Measurements from ENCODE around the gene SRL.

DNA sequence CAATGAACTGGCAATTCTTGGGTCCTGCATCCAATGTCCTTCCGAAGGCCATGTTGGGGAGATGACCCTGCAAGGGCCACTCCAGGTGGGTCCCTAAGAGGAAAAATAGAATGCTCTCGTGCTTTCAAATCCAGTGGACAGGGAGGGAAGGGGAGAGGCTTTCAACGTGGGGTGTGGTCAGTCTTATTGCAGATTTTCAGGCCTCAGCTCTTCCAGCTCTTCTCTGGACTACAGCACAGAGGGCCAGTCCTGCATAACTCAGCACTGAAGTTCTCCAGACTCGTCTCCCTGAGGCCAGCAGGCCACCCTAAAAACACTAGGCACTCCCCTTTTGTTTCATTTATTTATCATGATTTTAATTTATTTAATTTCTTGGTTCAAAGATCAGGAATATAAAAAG, 43.1 kb downstream of the SRL start:
- TF ChIP-seq POLR2A (IDR thresholded peaks at IDR 0.05) (no peak), CTCF (IDR thresholded peaks at IDR 0.05) (no peak)

Data from heart left ventricle (tissue), 13 donors.